ENCODE results near the gene SYT13. TPM values are rescaled to one million over a fixed set of nuclear protein-coding genes. Genes with fewer than 3 reads are reported as not detected.

Gene SYT13
- total RNA-seq, 1 experiment from 2014 or later: 4.3 TPM

- H3K4me2 ChIP-seq (ENCODE audit: insufficient read depth, insufficient read length, low read length): no peak overlapping the region
- peaks cover 2% of the 10 kb centered on the region; the same call in 1 of the 2 replicates for H3K4me1 ChIP-seq (ENCODE audit: insufficient read depth, low read length)
- H4K8ac ChIP-seq (replicated peaks; ENCODE audit: insufficient read length, low read depth, low read length): no peak overlapping the region
- H3K56ac ChIP-seq (ENCODE audit: insufficient read length, low read depth, low read length): no peak overlapping the region
- H2BK20ac ChIP-seq (ENCODE audit: low read depth, low read length, poor library complexity, severe bottlenecking): no peak overlapping the region
- no peak overlapping the region for H2BK12ac ChIP-seq (ENCODE audit: insufficient read length, low read depth, low read length)
- H4K5ac ChIP-seq (ENCODE audit: insufficient read length, low read depth, low read length): no peak overlapping the region
- peaks cover 11 to 13% of the 10 kb centered on the region in 2 experiments for H3K9me3 Mint-ChIP-seq
- no peak overlapping the region for H3T11ph ChIP-seq (ENCODE audit: low read length)
- H3K27ac Mint-ChIP-seq: no peak overlapping the region
- no peak overlapping the region for H3K14ac ChIP-seq (ENCODE audit: insufficient read depth, low read length)
- no peak overlapping the region for H3K9ac ChIP-seq (ENCODE audit: extremely low read depth, insufficient read length, low read length)
- no peak overlapping the region for H2BK120ac ChIP-seq (ENCODE audit: low read depth, low read length, poor library complexity, severe bottlenecking)
- DNase-seq: no peak
- no peaks in the 10 kb centered on the region for H4K20me1 ChIP-seq (ENCODE audit: control insufficient read depth, insufficient read depth, insufficient read length)
- H2AK5ac ChIP-seq (ENCODE audit: insufficient read length, low read length): no peak overlapping the region
- H3K79me1 ChIP-seq (ENCODE audit: insufficient read depth, low read depth, low read length, poor library complexity, severe bottlenecking): no peaks in the 10 kb centered on the region
- peaks cover 4% of the 10 kb centered on the region; the same call in 1 of the 2 replicates for H3K27me3 ChIP-seq (ENCODE audit: insufficient read depth, low read length)
- no peak overlapping the region for H3K18ac ChIP-seq (ENCODE audit: insufficient read length, low read depth, low read length)
- no peak overlapping the region for H2AFZ ChIP-seq (ENCODE audit: low read length)
- no peak overlapping the region for H3K27ac ChIP-seq (ENCODE audit: insufficient read length, low read depth, low read length)
- H3K23ac ChIP-seq (ENCODE audit: insufficient read length, low read depth, low read length): no peak overlapping the region
- no peak overlapping the region for H3K4me3 Mint-ChIP-seq
- no peak overlapping the region for H2BK15ac ChIP-seq (ENCODE audit: low read depth, low read length)
- no peaks in the 10 kb centered on the region for H3K79me2 ChIP-seq (ENCODE audit: insufficient read depth, low read length)
- no CpG with 5 or more reads among the region's 6 CpGs for WGBS (ENCODE audit: extremely low coverage, insufficient read length, low lambda C conversion rate)
- H3K36me3 Mint-ChIP-seq (ENCODE audit: insufficient read depth in 1 of 3, low read depth in 3 of 3): peaks cover 6 to 14% (median 11%) of the 10 kb centered on the region in 3 experiments; a peak in 6 of 7 replicates
- no peak overlapping the region for H2BK5ac ChIP-seq (ENCODE audit: insufficient read length, low read length)
- no peak overlapping the region for H4K91ac ChIP-seq (ENCODE audit: insufficient read length, low read depth, low read length)
- peaks cover 24 to 39% of the 10 kb centered on the region in 2 experiments for H3K4me1 Mint-ChIP-seq
- no peak overlapping the region for H3K4ac ChIP-seq (ENCODE audit: low read depth, low read length)
- no peak for TF ChIP-seq CTCF (conservative IDR thresholded peaks at IDR 0.05)
- H3K27me3 Mint-ChIP-seq (ENCODE audit: low read depth): peaks cover 41% of the 10 kb centered on the region
- peaks cover 5% of the 10 kb centered on the region for H3K9me3 ChIP-seq (ENCODE audit: control insufficient read depth, low read depth, low read length)
- H3K23me2 ChIP-seq (ENCODE audit: insufficient read length, low read depth, low read length, poor library complexity, severe bottlenecking): peaks cover 8% of the 10 kb centered on the region
These were observed 4.1 kb downstream of the SYT13 start for GRCh38 chr11:45282081-45282480.
